WTC11 (cell line): ENCODE measurements around the gene H1-8. TPM values are rescaled to one million over a fixed set of nuclear protein-coding genes. Genes with fewer than 3 reads are reported as not detected.

Source experiments
- ATAC-seq: fragments of 200-7000 bp; cut with Tn5 transposase; 2 replicates; pipeline ENCODE4 v1.10.0; 2021; ENCODE audit warnings: mild to moderate bottlenecking, moderate library complexity
- CTCF ChIA-PET: fragments of 300-600 bp; sonication (Branson Sonifier 250); formaldehyde crosslinking; loops from one replicate; lab custom pipeline; 2021; ENCODE audit warnings: antibody characterized with exemption; lab: Charles Lee
- POLR2A ChIA-PET: fragments of 350-600 bp; sonication (Branson Sonifier 250); formaldehyde crosslinking; loops from one replicate; lab custom pipeline; 2021; ENCODE audit warnings: antibody characterized with exemption; lab: Charles Lee
- DNase-seq: peaks from one replicate; pipeline ENCODE4 v3.0.0; 2021; ENCODE audit warnings: low spot score
- H3K27ac Mint-ChIP-seq: 2 replicates; pipeline ENCODE4 v1.8.0; 2021; ENCODE audit warnings: mixed read lengths
- H3K27me3 Mint-ChIP-seq: 2 replicates; pipeline ENCODE4 v1.8.0; 2021; ENCODE audit warnings: low read depth, mild to moderate bottlenecking, moderate library complexity, mixed read lengths
- H3K36me3 Mint-ChIP-seq: 2 replicates; pipeline ENCODE4 v1.8.0; 2021; ENCODE audit warnings: mixed read lengths
- H3K4me1 Mint-ChIP-seq: 2 replicates; pipeline ENCODE4 v1.8.0; 2022; ENCODE audit warnings: mixed read lengths
- H3K4me3 Mint-ChIP-seq: 2 replicates; pipeline ENCODE4 v1.8.0; 2021; ENCODE audit warnings: mild to moderate bottlenecking, moderate library complexity, mixed read lengths
- H3K9me3 Mint-ChIP-seq: 2 replicates; pipeline ENCODE4 v1.8.0; 2021; ENCODE audit warnings: mixed read lengths
- CBFB ChIP-seq: sonication (generic); formaldehyde crosslinking; IDR thresholded peaks from 2 replicates; pipeline ENCODE4 v1.8.1; 2022; ENCODE audit warnings: mild to moderate bottlenecking, low read depth, missing genetic modification reagents
- FOXK1 ChIP-seq: sonication (generic); formaldehyde crosslinking; IDR thresholded peaks from 2 replicates; pipeline ENCODE4 v1.8.0; 2022; ENCODE audit warnings: mild to moderate bottlenecking, moderate library complexity, missing genetic modification reagents
- HMGXB4 ChIP-seq: sonication (generic); formaldehyde crosslinking; IDR thresholded peaks from 2 replicates; pipeline ENCODE4 v1.8.1; 2023; ENCODE audit warnings: mild to moderate bottlenecking, moderate library complexity, missing genetic modification reagents
- JUN ChIP-seq: sonication (generic); formaldehyde crosslinking; IDR thresholded peaks from 2 replicates; pipeline ENCODE4 v1.8.0; 2023; ENCODE audit warnings: mild to moderate bottlenecking, missing genetic modification reagents
- MLX ChIP-seq: sonication (generic); formaldehyde crosslinking; IDR thresholded peaks from 2 replicates; pipeline ENCODE4 v1.8.1; 2023; ENCODE audit warnings: mild to moderate bottlenecking, missing genetic modification reagents, moderate library complexity
- NFE2L1 ChIP-seq: sonication (generic); formaldehyde crosslinking; IDR thresholded peaks from 2 replicates; pipeline ENCODE4 v1.8.1; 2023; ENCODE audit warnings: missing genetic modification reagents
- NFYB ChIP-seq: sonication (generic); formaldehyde crosslinking; conservative IDR thresholded peaks from 2 replicates; pipeline ENCODE4 v1.8.0; 2022; ENCODE audit warnings: low read depth, missing genetic modification reagents
- NR2C2 ChIP-seq: sonication (generic); formaldehyde crosslinking; IDR thresholded peaks from 2 replicates; pipeline ENCODE4 v1.8.0; 2022; ENCODE audit warnings: mild to moderate bottlenecking, missing genetic modification reagents
- TEAD1 ChIP-seq: sonication (generic); formaldehyde crosslinking; IDR thresholded peaks from 2 replicates; pipeline ENCODE4 v1.8.0; 2022; ENCODE audit warnings: mild to moderate bottlenecking, missing genetic modification reagents
- ZNF219 ChIP-seq: sonication (generic); formaldehyde crosslinking; IDR thresholded peaks from 2 replicates; pipeline ENCODE4 v1.8.0; 2023; ENCODE audit warnings: missing genetic modification reagents, mild to moderate bottlenecking, borderline replicate concordance
- ZNF263 ChIP-seq: sonication (generic); formaldehyde crosslinking; IDR thresholded peaks from 2 replicates; pipeline ENCODE4 v1.8.1; 2022; ENCODE audit warnings: low read depth, mild to moderate bottlenecking, moderate library complexity, missing genetic modification reagents
- ZNF396 ChIP-seq: fragments of 250-450 bp; sonication (Bioruptor Pico); IDR thresholded peaks from 2 replicates; pipeline ENCODE4 v1.8.0; 2021; ENCODE audit warnings: mild to moderate bottlenecking, moderate library complexity, borderline replicate concordance
- ZNF671 ChIP-seq: fragments of 250-450 bp; sonication (Bioruptor Pico); IDR thresholded peaks from 2 replicates; pipeline ENCODE4 v1.8.0; 2021; ENCODE audit warnings: mild to moderate bottlenecking
- total RNA-seq: library from RNA; stranded (reverse); gene quantifications from 3 replicates; pipeline ENCODE4 v1.2.3, GENCODE V29; 2021
- TF ChIP-seq, protein P1 (sequence below): sonication (generic); formaldehyde crosslinking; IDR thresholded peaks from 2 replicates; pipeline ENCODE4 v1.8.0; 2022; ENCODE audit warnings: mild to moderate bottlenecking, missing genetic modification reagents
- TF ChIP-seq, protein P2 (sequence below): fragments of 200-600 bp; IDR thresholded peaks from 2 replicates; pipeline ENCODE4 v1.8.0; 2022; ENCODE audit warnings: antibody characterized with exemption
- TF ChIP-seq, protein P3 (sequence below): fragments of 250-450 bp; sonication (Bioruptor Pico); IDR thresholded peaks from 2 replicates; pipeline ENCODE4 v1.9.0; 2021; ENCODE audit warnings: mild to moderate bottlenecking
- TF ChIP-seq, protein P4 (sequence below): sonication (generic); formaldehyde crosslinking; IDR thresholded peaks from 2 replicates; pipeline ENCODE4 v1.8.0; 2023; ENCODE audit warnings: mild to moderate bottlenecking, missing genetic modification reagents
- TF ChIP-seq, protein P5 (sequence below): sonication (generic); formaldehyde crosslinking; IDR thresholded peaks from 2 replicates; pipeline ENCODE4 v1.8.0; 2022; ENCODE audit warnings: mild to moderate bottlenecking, missing genetic modification reagents
- TF ChIP-seq, protein P6 (sequence below): fragments of 250-450 bp; sonication (Bioruptor Pico); IDR thresholded peaks from 2 replicates; pipeline ENCODE4 v2.1.2; 2022; ENCODE audit warnings: mild to moderate bottlenecking, moderate library complexity

The H1-8 gene
- total RNA-seq, 1 experiment from 2014 or later: not detected

DNA sequence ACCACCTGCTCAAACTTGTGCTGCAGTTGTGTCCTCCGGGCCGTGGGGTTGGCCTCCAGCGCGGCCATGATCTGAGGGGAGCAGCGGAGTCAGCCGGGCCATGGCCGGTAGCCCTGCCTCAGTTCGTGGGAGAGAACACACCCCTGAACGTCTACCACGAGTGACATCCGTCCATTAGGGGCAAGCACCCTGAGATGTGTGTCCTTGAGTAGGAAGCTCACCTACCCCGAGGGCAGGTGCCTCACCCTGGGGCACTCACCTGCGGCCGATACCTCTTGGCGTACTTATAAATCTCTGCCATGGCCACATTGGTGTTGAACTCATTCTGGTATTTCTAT, 13.4 kb downstream of the H1-8 start:
- Mint-ChIP-seq H3K27me3 (no peaks in the 10 kb centered on the region), H3K36me3 (peaks cover 5% of the 10 kb centered on the region), H3K27ac (no peak overlapping the region), H3K4me3 (no peak overlapping the region), H3K9me3 (no peaks in the 10 kb centered on the region), H3K4me1 (peaks cover 45% of the 10 kb centered on the region)
- ChIA-PET CTCF (interaction anchor here (2.2 kb wide), 1 partner anchor 66 kb away, joined by 9 read pairs; no protein-coding TSS in a partner anchor), POLR2A (no interaction called here)
- ATAC-seq (no peak), DNase-seq (no peak)
- TF ChIP-seq, protein P1, sequence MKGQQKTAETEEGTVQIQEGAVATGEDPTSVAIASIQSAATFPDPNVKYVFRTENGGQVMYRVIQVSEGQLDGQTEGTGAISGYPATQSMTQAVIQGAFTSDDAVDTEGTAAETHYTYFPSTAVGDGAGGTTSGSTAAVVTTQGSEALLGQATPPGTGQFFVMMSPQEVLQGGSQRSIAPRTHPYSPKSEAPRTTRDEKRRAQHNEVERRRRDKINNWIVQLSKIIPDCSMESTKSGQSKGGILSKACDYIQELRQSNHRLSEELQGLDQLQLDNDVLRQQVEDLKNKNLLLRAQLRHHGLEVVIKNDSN: no peak
- TF ChIP-seq, protein P2, sequence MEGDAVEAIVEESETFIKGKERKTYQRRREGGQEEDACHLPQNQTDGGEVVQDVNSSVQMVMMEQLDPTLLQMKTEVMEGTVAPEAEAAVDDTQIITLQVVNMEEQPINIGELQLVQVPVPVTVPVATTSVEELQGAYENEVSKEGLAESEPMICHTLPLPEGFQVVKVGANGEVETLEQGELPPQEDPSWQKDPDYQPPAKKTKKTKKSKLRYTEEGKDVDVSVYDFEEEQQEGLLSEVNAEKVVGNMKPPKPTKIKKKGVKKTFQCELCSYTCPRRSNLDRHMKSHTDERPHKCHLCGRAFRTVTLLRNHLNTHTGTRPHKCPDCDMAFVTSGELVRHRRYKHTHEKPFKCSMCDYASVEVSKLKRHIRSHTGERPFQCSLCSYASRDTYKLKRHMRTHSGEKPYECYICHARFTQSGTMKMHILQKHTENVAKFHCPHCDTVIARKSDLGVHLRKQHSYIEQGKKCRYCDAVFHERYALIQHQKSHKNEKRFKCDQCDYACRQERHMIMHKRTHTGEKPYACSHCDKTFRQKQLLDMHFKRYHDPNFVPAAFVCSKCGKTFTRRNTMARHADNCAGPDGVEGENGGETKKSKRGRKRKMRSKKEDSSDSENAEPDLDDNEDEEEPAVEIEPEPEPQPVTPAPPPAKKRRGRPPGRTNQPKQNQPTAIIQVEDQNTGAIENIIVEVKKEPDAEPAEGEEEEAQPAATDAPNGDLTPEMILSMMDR: no peak
- TF ChIP-seq JUN (CRISPR knock-in tag): no peak
- no peak for TF ChIP-seq NR2C2
- TF ChIP-seq, protein P3, sequence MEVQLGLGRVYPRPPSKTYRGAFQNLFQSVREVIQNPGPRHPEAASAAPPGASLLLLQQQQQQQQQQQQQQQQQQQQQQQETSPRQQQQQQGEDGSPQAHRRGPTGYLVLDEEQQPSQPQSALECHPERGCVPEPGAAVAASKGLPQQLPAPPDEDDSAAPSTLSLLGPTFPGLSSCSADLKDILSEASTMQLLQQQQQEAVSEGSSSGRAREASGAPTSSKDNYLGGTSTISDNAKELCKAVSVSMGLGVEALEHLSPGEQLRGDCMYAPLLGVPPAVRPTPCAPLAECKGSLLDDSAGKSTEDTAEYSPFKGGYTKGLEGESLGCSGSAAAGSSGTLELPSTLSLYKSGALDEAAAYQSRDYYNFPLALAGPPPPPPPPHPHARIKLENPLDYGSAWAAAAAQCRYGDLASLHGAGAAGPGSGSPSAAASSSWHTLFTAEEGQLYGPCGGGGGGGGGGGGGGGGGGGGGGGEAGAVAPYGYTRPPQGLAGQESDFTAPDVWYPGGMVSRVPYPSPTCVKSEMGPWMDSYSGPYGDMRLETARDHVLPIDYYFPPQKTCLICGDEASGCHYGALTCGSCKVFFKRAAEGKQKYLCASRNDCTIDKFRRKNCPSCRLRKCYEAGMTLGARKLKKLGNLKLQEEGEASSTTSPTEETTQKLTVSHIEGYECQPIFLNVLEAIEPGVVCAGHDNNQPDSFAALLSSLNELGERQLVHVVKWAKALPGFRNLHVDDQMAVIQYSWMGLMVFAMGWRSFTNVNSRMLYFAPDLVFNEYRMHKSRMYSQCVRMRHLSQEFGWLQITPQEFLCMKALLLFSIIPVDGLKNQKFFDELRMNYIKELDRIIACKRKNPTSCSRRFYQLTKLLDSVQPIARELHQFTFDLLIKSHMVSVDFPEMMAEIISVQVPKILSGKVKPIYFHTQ (CRISPR knock-in tag): no peak
- TF ChIP-seq NFYB (CRISPR knock-in tag): no peak
- TF ChIP-seq NFE2L1 (CRISPR knock-in tag): no peak
- TF ChIP-seq, protein P4, sequence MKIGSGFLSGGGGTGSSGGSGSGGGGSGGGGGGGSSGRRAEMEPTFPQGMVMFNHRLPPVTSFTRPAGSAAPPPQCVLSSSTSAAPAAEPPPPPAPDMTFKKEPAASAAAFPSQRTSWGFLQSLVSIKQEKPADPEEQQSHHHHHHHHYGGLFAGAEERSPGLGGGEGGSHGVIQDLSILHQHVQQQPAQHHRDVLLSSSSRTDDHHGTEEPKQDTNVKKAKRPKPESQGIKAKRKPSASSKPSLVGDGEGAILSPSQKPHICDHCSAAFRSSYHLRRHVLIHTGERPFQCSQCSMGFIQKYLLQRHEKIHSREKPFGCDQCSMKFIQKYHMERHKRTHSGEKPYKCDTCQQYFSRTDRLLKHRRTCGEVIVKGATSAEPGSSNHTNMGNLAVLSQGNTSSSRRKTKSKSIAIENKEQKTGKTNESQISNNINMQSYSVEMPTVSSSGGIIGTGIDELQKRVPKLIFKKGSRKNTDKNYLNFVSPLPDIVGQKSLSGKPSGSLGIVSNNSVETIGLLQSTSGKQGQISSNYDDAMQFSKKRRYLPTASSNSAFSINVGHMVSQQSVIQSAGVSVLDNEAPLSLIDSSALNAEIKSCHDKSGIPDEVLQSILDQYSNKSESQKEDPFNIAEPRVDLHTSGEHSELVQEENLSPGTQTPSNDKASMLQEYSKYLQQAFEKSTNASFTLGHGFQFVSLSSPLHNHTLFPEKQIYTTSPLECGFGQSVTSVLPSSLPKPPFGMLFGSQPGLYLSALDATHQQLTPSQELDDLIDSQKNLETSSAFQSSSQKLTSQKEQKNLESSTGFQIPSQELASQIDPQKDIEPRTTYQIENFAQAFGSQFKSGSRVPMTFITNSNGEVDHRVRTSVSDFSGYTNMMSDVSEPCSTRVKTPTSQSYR (CRISPR knock-in tag): no peak
- TF ChIP-seq, protein P5, sequence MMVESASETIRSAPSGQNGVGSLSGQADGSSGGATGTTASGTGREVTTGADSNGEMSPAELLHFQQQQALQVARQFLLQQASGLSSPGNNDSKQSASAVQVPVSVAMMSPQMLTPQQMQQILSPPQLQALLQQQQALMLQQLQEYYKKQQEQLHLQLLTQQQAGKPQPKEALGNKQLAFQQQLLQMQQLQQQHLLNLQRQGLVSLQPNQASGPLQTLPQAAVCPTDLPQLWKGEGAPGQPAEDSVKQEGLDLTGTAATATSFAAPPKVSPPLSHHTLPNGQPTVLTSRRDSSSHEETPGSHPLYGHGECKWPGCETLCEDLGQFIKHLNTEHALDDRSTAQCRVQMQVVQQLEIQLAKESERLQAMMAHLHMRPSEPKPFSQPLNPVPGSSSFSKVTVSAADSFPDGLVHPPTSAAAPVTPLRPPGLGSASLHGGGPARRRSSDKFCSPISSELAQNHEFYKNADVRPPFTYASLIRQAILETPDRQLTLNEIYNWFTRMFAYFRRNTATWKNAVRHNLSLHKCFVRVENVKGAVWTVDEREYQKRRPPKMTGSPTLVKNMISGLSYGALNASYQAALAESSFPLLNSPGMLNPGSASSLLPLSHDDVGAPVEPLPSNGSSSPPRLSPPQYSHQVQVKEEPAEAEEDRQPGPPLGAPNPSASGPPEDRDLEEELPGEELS: no peak
- TF ChIP-seq, protein P6, sequence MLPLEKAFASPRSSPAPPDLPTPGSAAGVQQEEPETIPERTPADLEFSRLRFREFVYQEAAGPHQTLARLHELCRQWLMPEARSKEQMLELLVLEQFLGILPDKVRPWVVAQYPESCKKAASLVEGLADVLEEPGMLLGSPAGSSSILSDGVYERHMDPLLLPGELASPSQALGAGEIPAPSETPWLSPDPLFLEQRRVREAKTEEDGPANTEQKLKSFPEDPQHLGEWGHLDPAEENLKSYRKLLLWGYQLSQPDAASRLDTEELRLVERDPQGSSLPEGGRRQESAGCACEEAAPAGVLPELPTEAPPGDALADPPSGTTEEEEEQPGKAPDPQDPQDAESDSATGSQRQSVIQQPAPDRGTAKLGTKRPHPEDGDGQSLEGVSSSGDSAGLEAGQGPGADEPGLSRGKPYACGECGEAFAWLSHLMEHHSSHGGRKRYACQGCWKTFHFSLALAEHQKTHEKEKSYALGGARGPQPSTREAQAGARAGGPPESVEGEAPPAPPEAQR (CRISPR knock-in tag): no peak
- TF ChIP-seq TEAD1 (CRISPR knock-in tag): no peak

DNA sequence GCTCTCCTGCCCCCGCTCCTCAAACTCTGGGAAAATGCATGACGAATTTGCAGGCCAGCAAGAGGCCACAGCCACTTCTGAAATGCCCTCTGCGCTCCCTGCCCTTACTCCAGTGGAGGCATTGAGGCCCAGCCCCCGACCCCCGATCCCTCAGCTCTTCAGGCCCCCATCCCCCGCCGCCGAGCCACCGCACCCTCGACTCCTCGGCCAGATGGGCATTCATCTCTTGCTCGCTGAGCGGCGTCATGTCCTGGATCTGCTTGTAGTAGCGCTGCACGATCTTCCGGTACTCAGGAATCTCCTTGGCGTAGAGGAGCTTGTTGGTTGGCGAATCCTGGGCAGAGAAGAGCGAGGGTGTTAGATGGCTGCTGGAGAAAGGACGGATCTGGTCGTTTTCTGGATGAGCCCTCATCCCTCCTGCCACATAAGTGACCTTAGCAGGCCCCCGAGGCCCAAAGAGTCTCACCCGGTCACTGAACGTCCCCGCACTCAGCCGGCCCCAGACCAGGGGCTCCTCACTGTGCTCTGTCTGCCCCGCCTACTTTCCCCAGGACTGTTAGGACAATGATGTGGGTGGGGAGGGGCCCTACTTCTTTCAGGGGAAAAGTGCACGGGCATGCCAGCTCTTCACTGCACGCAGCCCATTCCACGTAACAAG, 14.0 kb downstream of the H1-8 start:
- Mint-ChIP-seq H3K4me1 (peaks cover 45% of the 10 kb centered on the region), H3K36me3 (peaks cover 5% of the 10 kb centered on the region), H3K27ac (peak overlapping the region; percentile 86), H3K4me3 (no peak overlapping the region), H3K9me3 (no peaks in the 10 kb centered on the region), H3K27me3 (no peaks in the 10 kb centered on the region)
- ATAC-seq (no peak), DNase-seq (no peak)
- POLR2A ChIA-PET: no interaction called here
- CTCF ChIA-PET: interaction anchor here (1.7 to 2.2 kb wide), 2 partner anchors 67 to 174 kb away, joined by 4 to 9 read pairs; no protein-coding TSS in a partner anchor
- no peak for TF ChIP-seq FOXK1 (CRISPR knock-in tag)
- no peak for TF ChIP-seq HMGXB4 (CRISPR knock-in tag)
- no peak for TF ChIP-seq MLX
- TF ChIP-seq ZNF263: no peak
- TF ChIP-seq ZNF219 (CRISPR knock-in tag): no peak
- TF ChIP-seq CBFB (CRISPR knock-in tag): no peak
- TF ChIP-seq ZNF671: no peak
- TF ChIP-seq ZNF396: no peak
